HCT116 (cell line): ENCODE results near the gene DCBLD2. TPM values are rescaled to one million over a fixed set of nuclear protein-coding genes. Genes with fewer than 3 reads are reported as not detected.

Source experiments
- ATAC-seq: fragments of 200-7000 bp; cut with Tn5 transposase; 2 replicates; pipeline ENCODE4 v1.9.1; 2020; ENCODE audit warnings: mild to moderate bottlenecking, moderate library complexity
- BruUV-seq: library from RNA; stranded (reverse); fragments of 400-500 nt; replicated peaks from 2 replicates; lab custom pipeline; 2021; lab: Mats Ljungman, UMichigan
- CTCF ChIA-PET: fragments of 300-600 bp; sonication (Branson Sonifier 250); formaldehyde crosslinking; loops from one replicate; lab custom pipeline; 2021; ENCODE audit warnings: antibody characterized with exemption; lab: Charles Lee
- POLR2A ChIA-PET: fragments of 300-600, 350-600 bp; sonication (Branson Sonifier 250); formaldehyde crosslinking; loops from one replicate; lab custom pipeline; 2021; ENCODE audit warnings: antibody characterized with exemption; lab: Charles Lee
- RAD21 ChIA-PET, 2 experiments: fragments of 300-600 bp; sonication (Branson Sonifier 250); formaldehyde crosslinking; loops; one replicate each; lab custom pipeline; 2023; ENCODE audit warnings: low total read pairs in 2 of 2; ENCODE audit not compliant: uncharacterized antibody in 2 of 2, unreplicated experiment in 2 of 2, low non-redundant PET in 1 of 2; lab: Charles Lee
- DNase-seq: peaks from one replicate; pipeline ENCODE4 v3.0.0-alpha.2; 2010; ENCODE audit warnings: low read depth, low spot score
- H2AFZ ChIP-seq: fragments of 200-600 bp; shearing (Covaris generic), sonication (generic); 2 replicates; pipeline ENCODE4 v1.6.1; 2017; ENCODE audit warnings: low read depth, mixed run types, mixed read lengths, antibody characterized with exemption, low read length; ENCODE audit not compliant: poor library complexity, severe bottlenecking
- H3K27ac ChIP-seq: 2 replicates; pipeline ENCODE4 v1.5.1; 2012; ENCODE audit warnings: low read depth, low read length
- H3K27me3 ChIP-seq: fragments of 200-600 bp; sonication (generic); 2 replicates; pipeline ENCODE4 v1.6.1; 2016; ENCODE audit warnings: mixed run types, low read length, mixed read lengths; ENCODE audit not compliant: insufficient read depth
- H3K36me3 ChIP-seq, 2 experiments: fragments of 200-500 bp in 1 of 2; fragments of 200-600 bp in 1 of 2; sonication (Bioruptor generic) in 1 of 2; sonication (generic) in 1 of 2; 2 replicates each; pipeline versions ENCODE4 v1.5.1 to v1.6.1; 2014 to 2016; ENCODE audit warnings: low read length in 2 of 2, inconsistent platforms in 1 of 2, mixed read lengths in 1 of 2, mixed run types in 1 of 2; ENCODE audit not compliant: insufficient read depth in 2 of 2, control insufficient read depth in 1 of 2
- H3K4me1 ChIP-seq, 2 experiments: fragments of 200-600 bp in 1 of 2; sonication (generic) in 1 of 2; 2 replicates each; pipeline versions ENCODE4 v1.5.1 to v1.6.1; 2012 to 2017; ENCODE audit warnings: low read length in 2 of 2, inconsistent platforms in 1 of 2, mild to moderate bottlenecking in 1 of 2, mixed read lengths in 1 of 2, mixed run types in 1 of 2, moderate library complexity in 1 of 2; ENCODE audit not compliant: insufficient read depth in 2 of 2, control insufficient read depth in 1 of 2
- H3K4me2 ChIP-seq: fragments of 200-600 bp; sonication (generic); 2 replicates; pipeline ENCODE4 v1.6.1; 2017; ENCODE audit warnings: mixed run types, low read length, mixed read lengths
- H3K4me3 ChIP-seq, 2 experiments: fragments of 200-600 bp in 1 of 2; sonication (generic) in 1 of 2; replicated peaks in 1 of 2; 2 replicates each; pipeline ENCODE4 v1.5.1; 2011 to 2016; ENCODE audit warnings: low read length in 2 of 2, control low read depth in 1 of 2, low read depth in 1 of 2, mild to moderate bottlenecking in 1 of 2, mixed read lengths in 1 of 2, mixed run types in 1 of 2
- H3K79me2 ChIP-seq: fragments of 200-600 bp; sonication (generic); 2 replicates; pipeline ENCODE4 v1.6.1; 2017; ENCODE audit warnings: mild to moderate bottlenecking, mixed run types, low read length, moderate library complexity, mixed read lengths; ENCODE audit not compliant: insufficient read depth
- H3K9ac ChIP-seq: fragments of 200-600 bp; sonication (generic); 2 replicates; pipeline ENCODE4 v1.6.1; 2016; ENCODE audit warnings: low read length, mixed read lengths
- H3K9me2 ChIP-seq: fragments of 200-600 bp; sonication (generic), shearing (Covaris generic); 2 replicates; pipeline ENCODE4 v1.6.1; 2017; ENCODE audit warnings: mixed run types, mild to moderate bottlenecking, moderate library complexity; ENCODE audit not compliant: insufficient read depth
- H3K9me3 ChIP-seq, 2 experiments: fragments of 200-500 bp in 1 of 2; fragments of 200-600 bp in 1 of 2; sonication (Bioruptor generic) in 1 of 2; sonication (generic) in 1 of 2; 2 replicates each; pipeline ENCODE4 v1.6.1; 2014 to 2017; ENCODE audit warnings: low read length in 2 of 2, mixed read lengths in 2 of 2, inconsistent platforms in 1 of 2, low read depth in 1 of 2, mild to moderate bottlenecking in 1 of 2, mixed run types in 1 of 2, moderate library complexity in 1 of 2; ENCODE audit not compliant: control insufficient read depth in 1 of 2, insufficient read depth in 1 of 2
- H4K20me1 ChIP-seq: fragments of 200-600 bp; sonication (generic), shearing (Covaris generic); 2 replicates; pipeline ENCODE4 v1.6.1; 2017; ENCODE audit warnings: mixed run types, mild to moderate bottlenecking, moderate library complexity; ENCODE audit not compliant: insufficient read depth
- CBX3 ChIP-seq: IDR thresholded peaks from 2 replicates; pipeline ENCODE4 v1.6.1; 2012; ENCODE audit warnings: low read depth
- CEBPB ChIP-seq: IDR thresholded peaks from 2 replicates; pipeline ENCODE4 v1.6.1; 2012; ENCODE audit warnings: low read depth
- EZH2 ChIP-seq: fragments of 200-600 bp; sonication (generic); IDR thresholded peaks from 2 replicates; pipeline ENCODE4 v1.6.1; 2017; ENCODE audit warnings: antibody characterized with exemption, mixed run types
- FOSL1 ChIP-seq: IDR thresholded peaks from 2 replicates; pipeline ENCODE4 v1.6.1; 2012; ENCODE audit warnings: low read depth
- POLR2A ChIP-seq: IDR thresholded peaks from 2 replicates; pipeline ENCODE4 v1.7.0; 2011; ENCODE audit warnings: borderline replicate concordance; ENCODE audit not compliant: insufficient read depth, insufficient read length; ENCODE audit errors: extremely low read depth
- SP1 ChIP-seq: IDR thresholded peaks from 2 replicates; pipeline ENCODE4 v1.6.1; 2012; ENCODE audit warnings: low read depth
- YY1 ChIP-seq: IDR thresholded peaks from 2 replicates; pipeline ENCODE4 v1.6.1; 2011; ENCODE audit warnings: low read length, low read depth, moderate library complexity, mild to moderate bottlenecking; ENCODE audit not compliant: insufficient replicate concordance; ENCODE audit errors: extremely low read depth
- ZBTB33 ChIP-seq: IDR thresholded peaks from 2 replicates; pipeline ENCODE4 v1.6.1; 2011; ENCODE audit warnings: mild to moderate bottlenecking, low read length, moderate library complexity; ENCODE audit not compliant: insufficient replicate concordance; ENCODE audit errors: extremely low read depth
- intact Hi-C: fragments of 100-400 bp; cut with micrococcal nuclease; formaldehyde crosslinking; loops from 2 replicates; pipeline ENCODE4 v1.10.0; 2022
- total RNA-seq: library from RNA; stranded (reverse); gene quantifications from one replicate; pipeline ENCODE4 v1.2.1, GENCODE V29; 2021; ENCODE audit not compliant: unreplicated experiment
- TF ChIP-seq, protein P1 (sequence below), 3 experiments: fragments of 200-600 bp in 1 of 3; sonication (generic) in 1 of 3; IDR thresholded peaks in 2 of 3; conservative IDR thresholded peaks in 1 of 3; 2 replicates each; pipeline ENCODE4 v1.5.1; 2012 to 2017; ENCODE audit warnings: low read depth in 2 of 3, low read length in 2 of 3, antibody characterized with exemption in 1 of 3, borderline replicate concordance in 1 of 3, control low read depth in 1 of 3, mild to moderate bottlenecking in 1 of 3, mixed read lengths in 1 of 3, mixed run types in 1 of 3, moderate library complexity in 1 of 3; ENCODE audit not compliant: insufficient read depth in 1 of 3

DCBLD2 gene
- total RNA-seq, 1 experiment from 2014 or later: 532 TPM

GRCh38 chr3:98777286-98777685 is 124.2 kb downstream of the DCBLD2 start:
- RAD21 ChIA-PET: no interaction called here

More at GRCh38 chr3:98777286-98777685, 124.2 kb downstream of the DCBLD2 start:
- Histone ChIP-seq H3K9me3 (no peaks in the 10 kb centered on the region), H3K4me1 (no peaks in the 10 kb centered on the region), H2AFZ (no peak overlapping the region), H3K27me3 (no peaks in the 10 kb centered on the region), H3K36me3 (peaks cover 0 to 2% of the 10 kb centered on the region in 2 experiments; a peak in 1 of 4 replicates), H3K4me2 (no peak overlapping the region), H3K79me2 (no peaks in the 10 kb centered on the region), H4K20me1 (no peaks in the 10 kb centered on the region), H3K9me2 (no peaks in the 10 kb centered on the region), H3K4me3 (no peak overlapping the region), H3K9ac (no peak overlapping the region), H3K27ac (no peak overlapping the region)
- no peak for TF ChIP-seq CEBPB
- TF ChIP-seq POLR2A: no peak
- TF ChIP-seq YY1: no peak
- TF ChIP-seq EZH2: no peak
- no peak for TF ChIP-seq FOSL1
- TF ChIP-seq, protein P1, sequence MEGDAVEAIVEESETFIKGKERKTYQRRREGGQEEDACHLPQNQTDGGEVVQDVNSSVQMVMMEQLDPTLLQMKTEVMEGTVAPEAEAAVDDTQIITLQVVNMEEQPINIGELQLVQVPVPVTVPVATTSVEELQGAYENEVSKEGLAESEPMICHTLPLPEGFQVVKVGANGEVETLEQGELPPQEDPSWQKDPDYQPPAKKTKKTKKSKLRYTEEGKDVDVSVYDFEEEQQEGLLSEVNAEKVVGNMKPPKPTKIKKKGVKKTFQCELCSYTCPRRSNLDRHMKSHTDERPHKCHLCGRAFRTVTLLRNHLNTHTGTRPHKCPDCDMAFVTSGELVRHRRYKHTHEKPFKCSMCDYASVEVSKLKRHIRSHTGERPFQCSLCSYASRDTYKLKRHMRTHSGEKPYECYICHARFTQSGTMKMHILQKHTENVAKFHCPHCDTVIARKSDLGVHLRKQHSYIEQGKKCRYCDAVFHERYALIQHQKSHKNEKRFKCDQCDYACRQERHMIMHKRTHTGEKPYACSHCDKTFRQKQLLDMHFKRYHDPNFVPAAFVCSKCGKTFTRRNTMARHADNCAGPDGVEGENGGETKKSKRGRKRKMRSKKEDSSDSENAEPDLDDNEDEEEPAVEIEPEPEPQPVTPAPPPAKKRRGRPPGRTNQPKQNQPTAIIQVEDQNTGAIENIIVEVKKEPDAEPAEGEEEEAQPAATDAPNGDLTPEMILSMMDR (IDR thresholded peaks at IDR 0.05 in 2 of 3, conservative IDR thresholded peaks at IDR 0.05 in 1 of 3; ENCODE audit: borderline replicate concordance in 1 of 3, insufficient read depth in 1 of 3, low read depth in 2 of 3, low read length in 2 of 3): no peak
- no peak for TF ChIP-seq CBX3
- no peak for TF ChIP-seq SP1
- TF ChIP-seq ZBTB33: no peak
- no TSS peak for BruUV-seq
- no peak for DNase-seq
- CTCF ChIA-PET: no interaction called here
- no peak for ATAC-seq
- POLR2A ChIA-PET: no interaction called here
- intact Hi-C loops: no loop called here
